Pancreas (tissue), 10 donors: ENCODE data around the gene TELO2. TPM values are rescaled to one million over a fixed set of nuclear protein-coding genes. Genes with fewer than 3 reads are reported as not detected.

ENCODE experiments used
- ATAC-seq, 4 donors: fragments of 200-7000 bp; cut with Tn5 transposase; one replicate each; pipeline versions ENCODE4 v1.8.0 to v1.9.1; 2020; ENCODE audit warnings: mild to moderate bottlenecking in 4 of 4, moderate library complexity in 4 of 4
- DNase-seq, 6 donors: peaks; one replicate each; pipeline ENCODE4 v3.0.0-alpha.2; 2020
- FAIRE-seq: peaks from 2 replicates; lab custom pipeline; 2012; peaks lifted over from hg19 to GRCh38; lab: Jason Lieb, UNC
- H3K27ac ChIP-seq, 4 donors: fragments of 200-600 bp; sonication (generic); 1 replicate in 3 of 4; 2 replicates in 1 of 4; pipeline versions ENCODE4 v1.5.0 to v1.8.0; 2020
- H3K27me3 ChIP-seq, 4 donors: fragments of 200-600 bp; one replicate each; pipeline ENCODE4 v1.8.0; 2021
- H3K36me3 ChIP-seq, 3 donors: fragments of 200-600 bp; sonication (generic) in 1 of 3; one replicate each; pipeline versions ENCODE4 v1.5.0 to v1.8.0; 2020 to 2021
- H3K4me1 ChIP-seq, 3 donors: fragments of 200-600 bp; one replicate each; pipeline ENCODE4 v1.8.0; 2021
- H3K4me3 ChIP-seq, 4 donors: fragments of 200-600 bp; sonication (generic) in 2 of 4; one replicate each; pipeline versions ENCODE4 v1.5.0 to v1.8.0; 2020 to 2021
- H3K9me3 ChIP-seq, 4 donors: fragments of 200-600 bp; one replicate each; pipeline ENCODE4 v1.8.0; 2021
- WGBS, 2 donors: extraction: QIAGEN DNeasy Blood & Tissue Kit; methylation state at CpG; one replicate each; pipeline ENCODE4 v1.1.7; 2013; 5-methylcytosine and 5-hydroxymethylcytosine counted together
- intact Hi-C, 3 donors: fragments of 100-400 bp; cut with DNase I; formaldehyde crosslinking; loops; one replicate each; pipeline versions ENCODE4 v1.11.1 to v1.14.2; 2022
- polyA plus RNA-seq, 2 donors: library from polyadenylated mRNA; stranded (reverse); fragments of 200-250 nt; gene quantifications; one replicate each; pipeline ENCODE4 v1.2.3, GENCODE V29; 2013
- total RNA-seq, 6 donors: library from RNA; stranded (reverse); fragmentation: NEBNext Ultra II Directional in 4 of 6; extraction: Animal tissue kit (Norgen Biotek cat#: 25700) in 4 of 6; gene quantifications; one replicate each; pipeline versions ENCODE4 v1.2.1 to v1.2.4, GENCODE V29; 2021 to 2023
- TF ChIP-seq, protein P1 (sequence below), 4 donors: fragments of 200-600 bp; sonication (generic) in 3 of 4; IDR thresholded peaks; one replicate each; pipeline versions ENCODE4 v1.5.0 to v1.8.0; 2021; ENCODE audit warnings: antibody characterized with exemption in 4 of 4
- donor health status: healthy with polysubstance abuse.
- donor health status: DM: no; HTN: no; CAD: no; lungs with moderate emphysema.
- donor health status: DM: no; HTN: no; CAD: no.
- donor health status: control.
- donor health status: control.
- donor health status: Bipolar disorder and iron deficiency.
- donor health status: DM: yes; HTN: yes; CAD: no.
- donor health status: DM: no; HTN: no; CAD: no.
- donor health status: DM: no; HTN: no; CAD: no.
- donor health status: DM: yes; HTN: yes; CAD: no.

TELO2 gene
- total and polyA plus RNA-seq, 8 donors, result 11.7 to 98.7 (median 19.6) TPM

GRCh38 chr16:1498899-1499676, 5.9 kb downstream of the TELO2 start:
- no peak for ATAC-seq
- no peak for DNase-seq
- Histone ChIP-seq H3K4me3 (no peak overlapping the region), H3K27me3 (no peaks in the 10 kb centered on the region), H3K9me3 (no peaks in the 10 kb centered on the region), H3K36me3 (peaks cover 2 to 33% (median 15%) of the 10 kb centered on the region in 3 donors), H3K4me1 (peaks cover 0 to 5% (median 5%) of the 10 kb centered on the region in 3 donors), H3K27ac (no peak overlapping the region)
- 93 to 94% methylated on average over 35 of the region's 35 CpGs for WGBS, 2 donors
- intact Hi-C loops, result no loop called here
- FAIRE-seq, result no peak
- TF ChIP-seq, protein P1, sequence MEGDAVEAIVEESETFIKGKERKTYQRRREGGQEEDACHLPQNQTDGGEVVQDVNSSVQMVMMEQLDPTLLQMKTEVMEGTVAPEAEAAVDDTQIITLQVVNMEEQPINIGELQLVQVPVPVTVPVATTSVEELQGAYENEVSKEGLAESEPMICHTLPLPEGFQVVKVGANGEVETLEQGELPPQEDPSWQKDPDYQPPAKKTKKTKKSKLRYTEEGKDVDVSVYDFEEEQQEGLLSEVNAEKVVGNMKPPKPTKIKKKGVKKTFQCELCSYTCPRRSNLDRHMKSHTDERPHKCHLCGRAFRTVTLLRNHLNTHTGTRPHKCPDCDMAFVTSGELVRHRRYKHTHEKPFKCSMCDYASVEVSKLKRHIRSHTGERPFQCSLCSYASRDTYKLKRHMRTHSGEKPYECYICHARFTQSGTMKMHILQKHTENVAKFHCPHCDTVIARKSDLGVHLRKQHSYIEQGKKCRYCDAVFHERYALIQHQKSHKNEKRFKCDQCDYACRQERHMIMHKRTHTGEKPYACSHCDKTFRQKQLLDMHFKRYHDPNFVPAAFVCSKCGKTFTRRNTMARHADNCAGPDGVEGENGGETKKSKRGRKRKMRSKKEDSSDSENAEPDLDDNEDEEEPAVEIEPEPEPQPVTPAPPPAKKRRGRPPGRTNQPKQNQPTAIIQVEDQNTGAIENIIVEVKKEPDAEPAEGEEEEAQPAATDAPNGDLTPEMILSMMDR (IDR thresholded peaks at IDR 0.05), result no peak

DNA sequence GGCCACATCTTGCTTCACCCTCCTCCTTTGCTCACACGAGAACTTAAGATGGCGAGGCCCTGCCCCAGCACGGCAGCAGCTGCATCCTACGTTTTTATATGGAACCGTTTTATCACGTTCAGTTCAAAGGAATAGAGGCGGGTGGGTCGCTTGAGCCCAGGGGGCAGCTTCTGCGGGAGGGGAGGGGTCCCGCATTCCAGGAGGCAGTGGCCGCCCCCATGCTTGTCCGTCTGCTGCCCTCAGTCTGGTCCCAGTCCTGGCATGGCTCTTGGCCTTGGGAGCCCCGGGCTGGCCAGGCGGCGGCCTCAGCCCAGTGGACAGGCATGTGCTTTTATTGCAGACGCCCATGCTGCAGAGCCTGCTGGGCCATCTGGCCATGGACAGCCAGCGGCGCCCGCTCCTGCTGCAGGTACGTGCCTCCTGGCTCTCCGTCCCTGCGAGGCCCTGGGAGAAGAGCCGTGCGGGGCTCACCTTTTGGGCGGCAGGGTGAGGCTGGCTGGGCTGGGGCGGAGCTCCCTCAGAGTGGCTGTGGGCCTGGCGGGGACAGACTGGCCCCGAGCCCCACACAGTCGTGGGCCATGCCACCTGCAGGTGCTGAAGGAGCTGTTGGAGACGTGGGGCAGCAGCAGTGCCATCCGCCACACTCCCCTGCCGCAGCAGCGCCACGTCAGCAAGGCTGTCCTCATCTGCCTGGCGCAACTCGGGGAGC, 6.8 kb downstream of the TELO2 start:
- intact Hi-C loops, result no loop called here
- Histone ChIP-seq H3K4me3 (no peak overlapping the region), H3K4me1 (no peaks in the 10 kb centered on the region), H3K36me3 (peaks cover 2 to 33% (median 15%) of the 10 kb centered on the region in 3 donors), H3K9me3 (no peaks in the 10 kb centered on the region), H3K27ac (no peak overlapping the region), H3K27me3 (no peaks in the 10 kb centered on the region)
- 92 to 96% methylated on average over 36 of the region's 36 CpGs for WGBS, 2 donors
- ATAC-seq, result no peak
- TF ChIP-seq, protein P1 (IDR thresholded peaks at IDR 0.05), result no peak
- no peak for FAIRE-seq
- DNase-seq, result peak in 2 of 6 donors; percentile 33 to 70

GRCh38 chr16:1500465-1501150, 7.4 kb downstream of the TELO2 start:
- ATAC-seq (no peak), DNase-seq (no peak), FAIRE-seq (no peak)
- 94 to 95% methylated on average over 42 to 44 of the region's 44 CpGs for WGBS, 2 donors
- no peak overlapping the region for H3K27ac ChIP-seq
- H3K9me3 ChIP-seq, result no peaks in the 10 kb centered on the region
- peaks cover 2 to 33% (median 15%) of the 10 kb centered on the region in 3 donors for H3K36me3 ChIP-seq
- H3K27me3 ChIP-seq, result no peaks in the 10 kb centered on the region
- H3K4me3 ChIP-seq, result no peak overlapping the region
- H3K4me1 ChIP-seq, result no peaks in the 10 kb centered on the region
- intact Hi-C loops, result no loop called here
- TF ChIP-seq, protein P1 (IDR thresholded peaks at IDR 0.05), result no peak

GRCh38 chr16:1501630-1502029, 8.5 kb downstream of the TELO2 start:
- FAIRE-seq, result no peak
- Histone ChIP-seq H3K4me1 (no peaks in the 10 kb centered on the region), H3K27ac (no peak overlapping the region), H3K4me3 (no peak overlapping the region), H3K27me3 (no peaks in the 10 kb centered on the region), H3K9me3 (no peaks in the 10 kb centered on the region), H3K36me3 (peaks cover 2 to 33% (median 15%) of the 10 kb centered on the region in 3 donors)
- WGBS, 2 donors, result 92 to 95% methylated on average over 23 of the region's 23 CpGs
- intact Hi-C loops, result no loop called here
- DNase-seq, result no peak
- TF ChIP-seq, protein P1 (IDR thresholded peaks at IDR 0.05), result no peak
- ATAC-seq, result no peak
